Astrocyte (in vitro differentiated cells and primary cell): ENCODE measurements around the gene CNTRL. TPM values are rescaled to one million over a fixed set of nuclear protein-coding genes. Genes with fewer than 3 reads are reported as not detected.

ENCODE experiments used
- DNase-seq: peaks from one replicate; pipeline ENCODE4 v3.0.0-alpha.2; 2010; ENCODE audit warnings: low read depth
- FAIRE-seq: peaks from 2 replicates; lab custom pipeline; 2011; peaks lifted over from hg19 to GRCh38; lab: Jason Lieb, UNC
- H2AFZ ChIP-seq: 2 replicates; pipeline ENCODE4 v1.6.0; 2012; ENCODE audit warnings: low read depth, low read length, inconsistent platforms
- H3K27ac ChIP-seq: 2 replicates; pipeline ENCODE4 v1.5.1; 2011; ENCODE audit warnings: low read depth, low read length, inconsistent platforms
- H3K27me3 ChIP-seq: 2 replicates; pipeline ENCODE4 v1.6.0; 2011; ENCODE audit warnings: low read length, inconsistent platforms; ENCODE audit not compliant: insufficient read depth
- H3K36me3 ChIP-seq: 2 replicates; pipeline ENCODE4 v1.5.1; 2011; ENCODE audit warnings: low read length, inconsistent platforms; ENCODE audit not compliant: insufficient read depth
- H3K4me1 ChIP-seq: 2 replicates; pipeline ENCODE4 v1.5.1; 2011; ENCODE audit warnings: low read length, inconsistent platforms; ENCODE audit not compliant: insufficient read depth
- H3K4me2 ChIP-seq: 2 replicates; pipeline ENCODE4 v1.6.0; 2012; ENCODE audit warnings: low read length, inconsistent platforms
- H3K4me3 ChIP-seq: 2 replicates; pipeline ENCODE4 v1.5.1; 2011; ENCODE audit warnings: low read depth, mild to moderate bottlenecking, low read length, inconsistent platforms; ENCODE audit not compliant: insufficient read depth
- H3K79me2 ChIP-seq: 2 replicates; pipeline ENCODE4 v1.6.0; 2012; ENCODE audit warnings: mild to moderate bottlenecking, low read length, inconsistent platforms; ENCODE audit not compliant: insufficient read depth
- H3K9ac ChIP-seq: 2 replicates; pipeline ENCODE4 v1.6.0; 2012; ENCODE audit warnings: mild to moderate bottlenecking, low read length, inconsistent platforms
- H3K9me3 ChIP-seq: 2 replicates; pipeline ENCODE4 v1.5.1; 2012; ENCODE audit warnings: low read depth, mild to moderate bottlenecking, low read length, inconsistent platforms; ENCODE audit not compliant: insufficient read depth
- H4K20me1 ChIP-seq: 2 replicates; pipeline ENCODE4 v1.6.0; 2012; ENCODE audit warnings: low read length, inconsistent platforms; ENCODE audit not compliant: insufficient read depth
- H3K27ac Mint-ChIP-seq: one replicate; pipeline ENCODE4 v1.8.0; 2021; ENCODE audit warnings: mild to moderate bottlenecking, mixed read lengths; ENCODE audit not compliant: unreplicated experiment
- H3K27me3 Mint-ChIP-seq: one replicate; pipeline ENCODE4 v1.8.0; 2021; ENCODE audit warnings: low read depth, mixed read lengths; ENCODE audit not compliant: unreplicated experiment
- H3K36me3 Mint-ChIP-seq: one replicate; pipeline ENCODE4 v1.8.0; 2021; ENCODE audit warnings: low read depth, mixed read lengths; ENCODE audit not compliant: unreplicated experiment
- H3K4me1 Mint-ChIP-seq: one replicate; pipeline ENCODE4 v1.8.0; 2021; ENCODE audit warnings: low read depth, mixed read lengths; ENCODE audit not compliant: unreplicated experiment
- H3K4me3 Mint-ChIP-seq: one replicate; pipeline ENCODE4 v1.8.0; 2021; ENCODE audit warnings: mild to moderate bottlenecking, moderate library complexity, mixed read lengths; ENCODE audit not compliant: unreplicated experiment
- H3K9me3 Mint-ChIP-seq: one replicate; pipeline ENCODE4 v1.8.0; 2021; ENCODE audit warnings: mild to moderate bottlenecking, mixed read lengths; ENCODE audit not compliant: unreplicated experiment
- CTCF ChIP-seq: IDR thresholded peaks from 2 replicates; pipeline ENCODE4 v1.5.1; 2011; ENCODE audit warnings: low read depth, mild to moderate bottlenecking, inconsistent platforms, low read length, moderate library complexity; ENCODE audit not compliant: insufficient read depth
- EZH2 ChIP-seq: IDR thresholded peaks from 2 replicates; pipeline ENCODE4 v1.6.1; 2012; ENCODE audit warnings: mild to moderate bottlenecking, low read length, inconsistent platforms; ENCODE audit not compliant: insufficient read depth
- total RNA-seq: library from RNA; stranded (reverse); gene quantifications from 2 replicates; pipeline ENCODE4 v1.2.1, GENCODE V29; 2021

The CNTRL gene
- total RNA-seq, 1 donor from 2014 or later = 4.4 TPM

GRCh38 chr9:121140162-121140561 is 65.4 kb downstream of the CNTRL start:
- Mint-ChIP-seq H3K4me1 (no peaks in the 10 kb centered on the region), H3K27me3 (no peaks in the 10 kb centered on the region), H3K27ac (no peak overlapping the region), H3K9me3 (no peaks in the 10 kb centered on the region), H3K36me3 (peaks cover 14% of the 10 kb centered on the region), H3K4me3 (no peak overlapping the region)
- no peaks in the 10 kb centered on the region for H3K9me3 ChIP-seq
- H4K20me1 ChIP-seq = no peaks in the 10 kb centered on the region
- no peak overlapping the region for H3K9ac ChIP-seq
- H3K4me1 ChIP-seq = no peaks in the 10 kb centered on the region
- H3K4me2 ChIP-seq = no peak overlapping the region
- no peak for TF ChIP-seq EZH2
- TF ChIP-seq CTCF = no peak
- H3K4me3 ChIP-seq = no peak overlapping the region
- no peaks in the 10 kb centered on the region for H3K27me3 ChIP-seq
- FAIRE-seq (no peak), DNase-seq (no peak)
- H3K27ac ChIP-seq = no peak overlapping the region
- H2AFZ ChIP-seq = no peak overlapping the region
- peaks cover 26% of the 10 kb centered on the region for H3K36me3 ChIP-seq
- H3K79me2 ChIP-seq = no peaks in the 10 kb centered on the region

- no peaks in the 10 kb centered on the region for H4K20me1 ChIP-seq
- no peak overlapping the region for H3K9ac ChIP-seq
- H3K36me3 ChIP-seq = peaks cover 29% of the 10 kb centered on the region
- no peaks in the 10 kb centered on the region for H3K79me2 ChIP-seq
- peaks cover 14% of the 10 kb centered on the region for H3K36me3 Mint-ChIP-seq
- H3K27me3 ChIP-seq = no peaks in the 10 kb centered on the region
- no peaks in the 10 kb centered on the region for H3K27me3 Mint-ChIP-seq
- H3K9me3 ChIP-seq = no peaks in the 10 kb centered on the region
- no peak for TF ChIP-seq EZH2
- no peak for TF ChIP-seq CTCF
- no peak overlapping the region for H3K4me3 Mint-ChIP-seq
- no peaks in the 10 kb centered on the region for H3K4me1 Mint-ChIP-seq
- H3K27ac ChIP-seq = no peak overlapping the region
- H3K4me1 ChIP-seq = no peaks in the 10 kb centered on the region
- H2AFZ ChIP-seq = no peak overlapping the region
- no peak overlapping the region for H3K27ac Mint-ChIP-seq
- DNase-seq = no peak
- no peaks in the 10 kb centered on the region for H3K9me3 Mint-ChIP-seq
- FAIRE-seq = no peak
- H3K4me2 ChIP-seq = no peak overlapping the region
- no peak overlapping the region for H3K4me3 ChIP-seq
Observed at GRCh38 chr9:121141306-121141705, 66.6 kb downstream of the CNTRL start.

GRCh38 chr9:121141706-121142105 is 67.0 kb downstream of the CNTRL start:
- no peaks in the 10 kb centered on the region for H3K4me1 ChIP-seq
- DNase-seq = no peak
- H3K9me3 Mint-ChIP-seq = no peaks in the 10 kb centered on the region
- H3K9me3 ChIP-seq = no peaks in the 10 kb centered on the region
- H3K4me2 ChIP-seq = no peak overlapping the region
- no peaks in the 10 kb centered on the region for H3K27me3 ChIP-seq
- no peak for TF ChIP-seq EZH2
- TF ChIP-seq CTCF = no peak
- no peak overlapping the region for H3K4me3 Mint-ChIP-seq
- no peak overlapping the region for H2AFZ ChIP-seq
- H3K9ac ChIP-seq = no peak overlapping the region
- H3K27me3 Mint-ChIP-seq = no peaks in the 10 kb centered on the region
- FAIRE-seq = no peak
- no peaks in the 10 kb centered on the region for H3K79me2 ChIP-seq
- no peaks in the 10 kb centered on the region for H3K4me1 Mint-ChIP-seq
- H3K27ac ChIP-seq = no peak overlapping the region
- no peaks in the 10 kb centered on the region for H4K20me1 ChIP-seq
- peaks cover 14% of the 10 kb centered on the region for H3K36me3 Mint-ChIP-seq
- no peak overlapping the region for H3K27ac Mint-ChIP-seq
- no peak overlapping the region for H3K4me3 ChIP-seq
- peaks cover 31% of the 10 kb centered on the region for H3K36me3 ChIP-seq
